ENCODE data around the gene TLE4.
"Not testable (repeated sequence)": the region's sequence is repeated elsewhere in the genome, so short reads cannot be mapped to it uniquely, and the experiment has no call there.

Gene TLE4

GRCh38 chr9:79604921-79605562 is 33.3 kb downstream of the TLE4 start:
- DNase-seq: no peak

- not testable (repeated sequence) for DNase-seq
These were observed 34.8 kb downstream of the TLE4 start for GRCh38 chr9:79606529-79606928.

- no peak for DNase-seq
These were observed 37.8 kb downstream of the TLE4 start for GRCh38 chr9:79609468-79610018.

- DNase-seq: no peak
These were observed 38.4 kb downstream of the TLE4 start for GRCh38 chr9:79610019-79610631.

GRCh38 chr9:79610791-79611614 is 39.2 kb downstream of the TLE4 start:
- DNase-seq: no peak

GRCh38 chr9:79613145-79613544 is 41.4 kb downstream of the TLE4 start:
- no peak for DNase-seq

GRCh38 chr9:79615038-79615437 is 43.3 kb downstream of the TLE4 start:
- DNase-seq: peak; percentile 86 to 92

GRCh38 chr9:79616013-79616412 is 44.2 kb downstream of the TLE4 start:
- peak; percentile 18 to 70 for DNase-seq

GRCh38 chr9:79616971-79617370 is 45.2 kb downstream of the TLE4 start:
- DNase-seq: no peak

- no peak for DNase-seq
These were observed 45.6 kb downstream of the TLE4 start for GRCh38 chr9:79617395-79617794.

- no peak for DNase-seq
These were observed 48.2 kb downstream of the TLE4 start for GRCh38 chr9:79619930-79620329.

- DNase-seq: no peak
These were observed 50.3 kb downstream of the TLE4 start for GRCh38 chr9:79621916-79622575.

- no peak for DNase-seq
These were observed 52.3 kb downstream of the TLE4 start for GRCh38 chr9:79623799-79624721.

GRCh38 chr9:79629721-79630120 is 58.0 kb downstream of the TLE4 start:
- no peak for DNase-seq

- DNase-seq: no peak
These were observed 59.0 kb downstream of the TLE4 start for GRCh38 chr9:79630521-79631403.

- DNase-seq: no peak
These were observed 60.3 kb downstream of the TLE4 start for GRCh38 chr9:79632060-79632459.

- DNase-seq: no peak
These were observed 60.9 kb downstream of the TLE4 start for GRCh38 chr9:79632705-79633104.

GRCh38 chr9:79633558-79633957 is 61.8 kb downstream of the TLE4 start:
- DNase-seq: no peak

- no peak for DNase-seq
These were observed 65.6 kb downstream of the TLE4 start for GRCh38 chr9:79637177-79637925.

- DNase-seq: no peak
These were observed 67.0 kb downstream of the TLE4 start for GRCh38 chr9:79638806-79639205.

Measured in cerebellar nuclear complex (tissue), 1 donor.